NCI-H82 treated with DMSO at 0.1 percent for 48 hours (cell line): ENCODE data around the gene COLEC11.

Experiments
- DNase-seq: peaks from one replicate; lab custom pipeline; 2025; ENCODE audit not compliant: unreplicated experiment; lab: John Stamatoyannopoulos, UW

COLEC11 gene

DNA sequence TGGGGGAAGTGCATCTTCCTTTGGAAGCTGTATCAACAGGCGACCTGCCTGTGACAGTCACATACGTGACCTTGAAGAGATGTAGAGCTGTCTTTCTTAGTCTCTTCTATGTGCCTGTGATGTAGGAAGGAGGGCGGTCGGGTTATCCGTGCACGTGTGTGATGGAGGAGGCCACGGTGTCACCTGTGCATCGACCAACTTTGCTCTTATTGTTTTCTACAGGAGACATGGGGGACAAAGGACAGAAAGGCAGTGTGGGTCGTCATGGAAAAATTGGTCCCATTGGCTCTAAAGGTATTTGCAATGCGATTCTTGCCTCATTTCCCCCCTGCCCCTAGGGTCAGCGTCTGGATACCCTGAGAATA is 42.4 kb downstream of the COLEC11 start:
- DNase-seq: no peak

DNA sequence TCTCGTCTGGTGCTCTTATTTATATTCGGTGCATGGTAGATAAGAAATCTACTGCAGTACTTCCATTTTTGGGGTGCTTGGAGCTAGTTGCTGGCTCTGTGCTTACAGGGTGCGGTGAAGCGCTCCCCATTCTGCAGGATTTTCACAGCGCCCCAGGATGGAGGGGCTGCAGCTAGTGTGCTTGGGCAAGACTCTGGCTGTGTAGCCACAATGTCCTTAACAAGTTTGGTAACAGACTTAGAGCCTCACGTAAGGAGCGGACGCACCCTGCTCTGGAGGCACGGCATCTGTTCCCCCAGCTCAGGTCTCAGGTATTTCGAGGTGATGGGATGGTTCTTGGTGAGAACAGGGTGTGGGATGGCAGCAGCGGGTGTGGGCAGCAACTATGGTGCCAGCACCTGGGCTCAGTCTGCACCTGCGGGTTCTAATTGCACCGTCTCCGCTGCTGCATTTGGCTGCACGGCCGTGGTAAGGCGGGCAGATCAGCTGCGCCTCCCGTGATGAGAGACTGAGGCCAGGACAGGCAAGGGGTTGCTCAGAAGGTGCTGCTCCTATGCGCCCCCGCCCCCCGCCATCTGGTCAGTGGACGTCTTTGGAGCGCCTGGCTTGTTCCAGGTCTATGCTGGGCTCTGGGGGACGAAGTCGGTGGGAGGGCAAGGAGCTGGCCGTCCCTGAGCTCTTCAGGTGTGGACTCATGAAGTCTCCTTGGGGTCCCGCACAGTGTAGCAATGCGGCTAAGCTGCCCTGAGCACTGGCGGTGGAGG is 43.0 kb downstream of the COLEC11 start:
- DNase-seq: no peak

DNA sequence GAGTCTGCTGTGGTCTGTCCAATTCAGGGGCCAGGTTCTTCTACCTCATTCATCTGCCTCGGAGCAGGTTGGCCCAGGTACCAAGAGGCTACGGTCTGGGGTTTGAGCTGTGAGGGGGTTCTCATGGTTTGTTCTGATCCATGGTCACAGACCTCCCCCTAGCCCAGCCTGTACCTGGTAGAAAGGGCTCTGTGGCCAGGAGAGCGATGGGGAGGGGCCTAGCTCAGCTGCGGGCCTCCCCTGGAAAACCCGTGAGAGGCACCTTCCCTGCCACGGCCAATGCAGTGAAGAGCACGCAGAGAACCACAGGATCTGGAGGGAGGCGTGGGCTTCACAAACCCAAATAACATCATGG is 43.5 kb downstream of the COLEC11 start:
- no peak for DNase-seq

DNA sequence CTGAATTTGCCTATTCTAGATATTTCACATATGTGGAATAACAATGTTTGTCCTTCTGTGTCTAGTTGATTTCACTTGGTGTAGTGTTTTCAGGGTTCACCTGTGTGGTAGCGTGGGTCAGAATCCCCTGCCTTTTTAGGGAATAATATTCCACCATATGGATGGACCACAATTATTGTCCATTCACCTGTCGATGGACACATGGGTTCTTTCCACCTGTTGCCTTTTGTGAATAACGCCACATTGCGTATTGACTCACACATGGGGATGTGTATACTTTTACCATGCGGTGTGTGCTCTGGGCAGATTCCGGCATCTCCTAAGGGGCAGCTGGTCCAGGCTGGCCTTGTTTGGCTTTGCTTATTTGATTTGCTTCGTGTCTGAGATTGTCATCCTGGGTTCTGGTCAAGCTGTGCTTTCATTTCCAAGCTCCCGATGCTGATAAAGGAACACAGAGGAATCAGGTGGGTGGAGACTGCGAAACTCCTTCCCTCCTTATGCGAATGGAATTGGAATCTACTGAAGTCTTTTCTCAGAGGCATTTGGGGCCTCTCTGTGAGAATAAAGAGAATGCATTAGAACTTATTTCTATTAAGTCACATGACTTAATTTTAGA is 44.2 kb downstream of the COLEC11 start:
- DNase-seq: no peak

DNA sequence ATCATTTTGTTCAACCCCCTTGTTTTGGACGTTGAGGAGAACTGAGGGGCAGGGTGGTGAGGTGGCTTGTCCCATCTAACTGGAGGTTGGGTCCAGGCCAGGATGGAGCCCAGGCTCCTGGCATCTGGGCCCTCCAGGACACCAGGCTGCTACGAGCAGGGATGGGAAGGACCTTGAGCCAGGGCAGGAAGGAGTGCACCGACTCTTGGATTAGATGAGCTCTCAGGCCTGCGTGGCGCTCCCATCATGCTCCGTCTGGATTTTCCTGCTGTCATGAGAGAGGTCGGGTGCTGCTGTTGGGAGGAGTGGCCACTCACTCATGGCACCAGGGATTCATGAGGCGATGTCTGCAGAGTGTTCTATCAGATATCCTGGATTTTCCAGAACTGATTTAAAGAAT is 44.7 kb downstream of the COLEC11 start:
- DNase-seq: no peak

DNA sequence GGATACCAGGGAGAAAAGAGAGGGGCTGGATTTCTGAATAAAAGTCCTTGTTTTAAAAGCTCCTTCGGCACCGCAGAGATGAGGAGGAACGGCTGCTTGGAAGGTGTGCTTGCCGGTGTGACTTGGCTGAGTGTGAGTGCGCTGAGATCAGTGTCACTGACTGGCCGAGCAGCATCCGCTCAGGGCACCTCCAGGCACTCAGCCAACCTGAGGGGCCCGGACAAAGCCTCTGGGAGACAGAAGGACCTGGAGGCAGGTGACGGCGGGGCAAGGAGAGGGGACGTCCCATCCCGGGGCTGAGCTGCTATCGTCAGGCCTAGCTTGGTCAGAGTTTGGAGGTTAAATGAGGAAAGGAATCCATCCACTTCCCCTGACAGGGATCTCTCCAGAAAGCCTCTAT is 46.3 kb downstream of the COLEC11 start:
- DNase-seq: no peak

DNA sequence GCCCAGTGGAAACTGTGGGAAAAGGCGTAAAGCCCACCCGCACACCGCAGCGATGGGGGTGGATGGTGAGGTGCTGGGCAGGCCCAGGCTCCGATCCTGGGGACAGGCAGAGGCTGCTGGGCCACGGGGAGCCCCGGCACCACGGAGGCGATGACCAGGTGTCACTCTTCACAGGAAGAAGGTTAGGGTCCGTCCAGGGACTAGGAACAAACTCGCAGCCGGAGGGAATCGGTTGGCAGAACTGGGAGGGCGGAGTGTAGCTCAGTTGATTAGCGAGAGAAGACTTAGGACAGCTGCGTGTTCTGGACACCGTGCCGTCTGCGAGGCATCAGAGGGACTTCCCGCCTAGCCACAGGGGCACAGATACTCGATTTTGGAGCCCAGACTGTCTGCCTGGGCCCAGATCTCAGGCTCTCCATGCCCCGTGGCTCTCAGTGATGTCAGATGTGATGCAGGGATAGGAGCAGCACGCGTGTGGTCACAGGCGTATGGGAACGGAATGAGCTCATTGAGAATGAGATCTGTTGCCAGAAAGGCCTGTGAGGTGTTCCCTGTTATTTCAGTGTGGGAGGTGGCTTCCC is 47.0 kb downstream of the COLEC11 start:
- DNase-seq: no peak

DNA sequence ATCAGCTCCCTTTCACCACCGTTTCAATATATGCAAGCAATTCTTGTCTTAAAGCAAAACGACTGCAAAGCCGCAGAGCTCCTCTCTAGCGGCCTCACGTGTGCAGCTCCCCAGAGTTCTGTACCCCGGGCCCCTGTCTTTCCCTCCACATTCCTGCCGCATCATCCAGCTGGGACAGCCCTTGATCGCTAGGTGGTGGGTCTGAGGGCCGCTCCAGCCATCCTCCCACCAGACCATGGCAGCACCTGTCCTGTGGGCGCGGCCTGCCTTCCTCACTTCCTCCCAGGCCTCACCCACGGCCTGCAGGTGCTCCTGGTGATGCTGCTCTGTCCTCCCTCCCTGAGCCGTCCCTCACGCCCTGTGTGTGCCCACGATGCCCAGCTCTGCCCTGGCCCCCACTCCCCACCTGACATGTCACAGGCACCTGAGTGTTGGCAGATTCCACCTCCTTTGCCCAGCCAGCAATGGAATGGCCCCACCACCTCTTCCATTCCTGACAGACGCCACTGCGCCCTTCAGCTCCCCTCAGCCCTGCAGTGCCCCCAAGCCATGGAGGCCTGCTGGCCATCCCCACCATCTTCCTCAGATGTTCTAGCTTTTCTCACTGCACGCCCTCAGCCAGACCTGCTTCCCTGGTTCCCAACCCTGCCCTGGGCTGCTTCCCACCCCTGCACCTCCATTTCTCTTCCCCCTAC is 47.8 kb downstream of the COLEC11 start:
- no peak for DNase-seq

DNA sequence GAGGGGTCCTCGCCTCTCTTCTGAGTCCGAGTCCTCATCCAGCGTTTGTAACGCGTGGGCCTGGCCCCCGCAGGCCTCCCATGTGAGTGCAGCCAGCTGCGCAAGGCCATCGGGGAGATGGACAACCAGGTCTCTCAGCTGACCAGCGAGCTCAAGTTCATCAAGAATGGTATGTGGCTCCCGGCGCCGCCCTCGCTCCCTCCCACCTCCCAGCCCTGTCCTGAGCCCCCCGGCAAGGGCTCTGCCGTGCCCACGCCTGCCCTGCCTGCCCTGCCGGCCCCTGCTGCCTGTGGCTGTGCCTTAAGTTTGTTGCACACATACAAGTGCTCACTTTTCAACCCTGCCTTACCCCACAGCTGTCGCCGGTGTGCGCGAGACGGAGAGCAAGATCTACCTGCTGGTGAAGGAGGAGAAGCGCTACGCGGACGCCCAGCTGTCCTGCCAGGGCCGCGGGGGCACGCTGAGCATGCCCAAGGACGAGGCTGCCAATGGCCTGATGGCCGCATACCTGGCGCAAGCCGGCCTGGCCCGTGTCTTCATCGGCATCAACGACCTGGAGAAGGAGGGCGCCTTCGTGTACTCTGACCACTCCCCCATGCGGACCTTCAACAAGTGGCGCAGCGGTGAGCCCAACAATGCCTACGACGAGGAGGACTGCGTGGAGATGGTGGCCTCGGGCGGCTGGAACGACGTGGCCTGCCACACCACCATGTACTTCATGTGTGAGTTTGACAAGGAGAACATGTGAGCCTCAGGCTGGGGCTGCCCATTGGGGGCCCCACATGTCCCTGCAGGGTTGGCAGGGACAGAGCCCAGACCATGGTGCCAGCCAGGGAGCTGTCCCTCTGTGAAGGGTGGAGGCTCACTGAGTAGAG is 48.7 kb downstream of the COLEC11 start:
- DNase-seq: no peak

DNA sequence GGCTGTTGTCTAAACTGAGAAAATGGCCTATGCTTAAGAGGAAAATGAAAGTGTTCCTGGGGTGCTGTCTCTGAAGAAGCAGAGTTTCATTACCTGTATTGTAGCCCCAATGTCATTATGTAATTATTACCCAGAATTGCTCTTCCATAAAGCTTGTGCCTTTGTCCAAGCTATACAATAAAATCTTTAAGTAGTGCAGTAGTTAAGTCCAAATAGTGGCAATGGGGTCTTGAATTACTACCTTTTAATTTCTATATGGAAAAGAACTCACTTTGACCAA is 49.3 kb downstream of the COLEC11 start:
- no peak for DNase-seq

DNA sequence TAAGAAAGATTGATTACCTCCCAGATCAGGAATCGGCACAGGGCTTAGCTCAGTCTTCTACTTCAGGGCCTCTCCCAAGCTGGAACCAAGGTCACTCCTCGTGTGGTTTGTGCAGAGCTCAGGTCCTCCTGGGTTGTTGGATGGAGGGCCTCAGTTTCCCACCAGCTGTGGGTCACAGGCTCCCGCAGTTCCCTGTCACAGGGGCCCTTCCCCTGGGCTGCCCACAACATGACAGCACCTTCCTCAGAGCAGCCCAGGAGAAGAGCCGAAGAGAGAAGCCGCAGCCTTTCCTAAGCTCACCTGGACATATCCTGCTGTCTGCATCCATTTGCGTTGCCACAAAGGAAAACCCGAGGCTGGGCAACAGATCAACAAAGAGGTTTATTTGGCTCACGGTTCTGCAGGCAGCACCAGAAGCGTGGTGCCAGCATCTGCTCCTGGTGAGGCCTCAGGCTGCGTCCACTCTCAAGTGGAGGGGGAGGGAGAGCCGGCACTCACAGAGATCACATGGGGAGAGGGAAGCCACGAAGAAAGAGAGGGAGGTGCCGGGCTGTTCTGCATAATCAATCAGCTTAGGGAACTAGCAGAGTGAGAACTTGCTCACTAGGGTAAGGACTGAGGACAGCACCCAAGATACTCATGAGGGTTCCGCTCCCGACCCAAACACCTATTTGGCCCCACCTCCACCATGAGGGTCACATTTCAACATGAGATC is 50.1 kb downstream of the COLEC11 start:
- no peak for DNase-seq

DNA sequence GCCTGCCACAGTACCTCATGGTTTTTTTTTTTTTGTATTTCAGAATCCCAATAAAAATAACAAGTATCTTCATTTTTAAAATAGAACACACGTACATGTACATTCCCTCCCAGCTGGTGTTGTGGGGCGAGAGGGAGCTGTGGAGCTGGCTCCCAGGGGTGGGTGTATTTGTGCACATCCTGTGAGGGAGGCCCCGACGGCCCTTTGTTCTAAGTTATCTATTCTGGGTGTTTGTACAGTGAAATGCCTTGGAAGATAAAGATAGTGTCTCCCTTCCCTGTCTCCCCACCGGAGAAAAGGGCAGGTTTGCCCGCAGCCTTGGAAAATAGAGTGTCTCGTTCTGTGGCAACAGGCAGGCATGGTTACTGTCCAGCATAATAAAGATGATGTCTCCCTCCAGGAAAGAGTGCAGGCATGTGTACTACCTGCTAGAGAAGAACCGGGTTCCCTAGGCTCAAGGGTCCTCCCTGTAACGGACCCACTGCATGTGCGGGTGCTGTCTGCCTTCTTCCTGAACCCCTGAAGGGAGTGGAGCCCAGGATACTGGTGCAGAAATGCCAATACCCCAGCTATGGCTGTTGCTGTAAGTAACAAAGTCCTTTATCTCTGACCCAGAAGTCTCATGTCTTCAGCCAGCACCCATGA is 51.0 kb downstream of the COLEC11 start:
- DNase-seq: no peak

DNA sequence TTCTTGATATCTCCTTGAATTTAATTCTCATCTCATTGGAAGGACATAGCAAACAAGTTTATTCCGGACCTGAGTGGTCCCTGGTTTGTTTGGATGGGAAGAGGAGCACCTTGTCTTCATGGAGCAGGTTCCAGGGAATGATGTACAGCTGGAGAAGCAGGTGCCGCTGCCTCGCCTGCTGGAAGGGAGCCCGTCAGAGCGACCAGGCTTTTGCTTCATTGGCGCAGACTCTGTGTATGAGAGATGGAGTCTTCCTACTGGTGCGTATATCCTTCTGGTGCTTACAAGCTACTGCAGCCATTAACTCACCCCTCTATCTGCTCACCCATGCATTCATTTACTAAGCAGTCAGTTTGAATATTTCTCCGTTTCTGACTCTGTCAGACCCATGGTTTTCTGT is 51.5 kb downstream of the COLEC11 start:
- DNase-seq: no peak

DNA sequence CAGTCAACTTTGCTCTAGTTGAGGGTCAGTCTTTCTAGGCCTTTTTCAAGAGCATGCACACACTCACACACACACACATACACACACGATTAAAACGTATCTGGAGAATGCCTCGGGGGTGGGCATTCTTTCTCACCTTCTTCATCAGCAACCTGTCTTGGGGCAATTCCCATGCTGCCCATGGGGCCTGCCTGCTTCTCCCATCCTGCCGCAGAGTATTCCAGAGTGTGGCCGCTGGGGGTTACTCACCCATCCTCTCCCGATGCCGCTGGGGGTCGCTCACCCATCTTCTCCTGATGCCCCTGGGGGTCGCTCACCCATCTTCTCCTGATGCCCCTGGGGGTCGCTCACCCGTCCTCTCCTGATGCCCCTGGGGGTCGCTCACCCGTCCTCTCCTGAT is 52.3 kb downstream of the COLEC11 start:
- no peak for DNase-seq

DNA sequence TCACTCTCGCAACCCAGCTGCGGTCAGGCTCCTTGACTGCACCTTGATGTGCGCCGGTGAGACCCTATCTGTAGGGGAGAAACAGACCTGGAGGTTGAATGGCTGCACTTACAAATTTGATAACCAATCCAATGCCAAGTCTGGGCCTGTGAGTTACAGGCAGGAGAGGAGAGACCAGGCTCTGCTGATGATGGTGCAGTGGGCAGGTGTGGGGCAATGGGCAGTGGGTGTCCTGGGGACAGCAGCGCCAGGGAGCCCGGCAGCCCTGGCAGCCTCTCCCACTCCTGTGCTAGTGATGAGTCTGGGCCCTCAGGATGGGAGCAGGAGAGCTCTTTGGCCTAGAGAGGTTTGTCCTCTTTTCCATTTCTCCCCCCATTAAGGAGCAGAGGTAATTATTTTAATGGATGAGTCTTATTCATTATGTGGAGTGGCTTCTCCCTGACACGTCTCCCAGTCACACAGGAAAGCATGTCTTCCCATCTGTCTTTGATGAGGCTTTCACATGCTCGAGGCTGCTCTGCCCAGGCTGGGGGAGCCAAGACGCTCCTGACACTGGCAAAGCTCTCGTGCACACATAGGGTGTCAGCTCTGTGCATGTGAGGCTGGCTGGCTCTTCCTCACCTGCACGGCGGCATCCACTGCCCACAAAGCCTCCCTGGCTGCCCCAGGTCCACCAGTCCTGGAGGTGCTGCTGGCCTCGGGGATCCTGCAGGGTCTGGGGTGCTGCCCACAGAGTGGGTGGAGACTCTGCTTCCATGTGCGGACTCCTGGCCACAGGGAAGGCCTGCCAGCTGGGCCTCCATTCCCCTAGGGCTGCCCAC is 53.1 kb downstream of the COLEC11 start:
- no peak for DNase-seq

DNA sequence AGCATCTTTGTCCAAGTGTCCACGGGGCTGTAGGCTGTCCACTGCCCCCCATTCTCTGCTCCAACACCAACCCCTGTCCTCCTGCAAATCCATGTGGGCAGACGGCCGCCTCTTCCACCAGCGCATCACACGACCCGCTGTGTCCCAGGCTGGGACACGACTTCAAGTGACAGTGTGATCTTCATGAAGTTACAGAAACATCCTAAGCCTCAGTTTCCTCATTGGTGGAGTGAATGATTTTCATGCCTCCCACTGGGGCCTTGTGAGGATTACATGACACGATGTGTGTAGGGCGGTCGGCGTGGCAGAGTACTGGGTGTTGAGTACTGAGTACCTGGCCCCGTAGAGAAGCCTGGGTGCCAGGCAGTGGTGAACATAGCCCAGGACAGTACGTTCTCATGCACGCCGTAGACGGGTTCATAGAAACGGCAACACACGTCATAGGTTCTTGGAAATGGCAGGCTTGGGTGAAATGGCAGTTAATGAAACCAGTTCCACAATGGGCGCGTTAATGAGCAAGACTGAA is 53.8 kb downstream of the COLEC11 start:
- DNase-seq: no peak

DNA sequence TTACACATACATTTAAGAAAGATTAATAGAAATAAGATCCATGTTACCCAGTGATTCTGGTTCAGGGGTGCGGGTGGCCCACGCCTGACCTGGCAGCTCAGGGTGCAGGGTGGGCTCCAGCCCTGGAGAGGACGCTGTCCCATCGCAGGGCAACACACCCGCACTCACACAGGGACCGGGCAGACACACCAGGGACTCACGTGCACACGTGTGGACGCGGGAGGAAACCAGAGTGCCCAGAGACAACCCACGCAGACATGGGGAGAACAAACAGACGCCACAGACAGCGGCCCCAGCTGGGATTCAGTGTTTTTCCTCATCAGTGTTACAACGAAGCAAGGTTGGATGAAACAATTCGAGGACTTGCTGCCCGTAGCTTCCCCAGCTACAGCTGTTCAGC is 54.7 kb downstream of the COLEC11 start:
- no peak for DNase-seq

DNA sequence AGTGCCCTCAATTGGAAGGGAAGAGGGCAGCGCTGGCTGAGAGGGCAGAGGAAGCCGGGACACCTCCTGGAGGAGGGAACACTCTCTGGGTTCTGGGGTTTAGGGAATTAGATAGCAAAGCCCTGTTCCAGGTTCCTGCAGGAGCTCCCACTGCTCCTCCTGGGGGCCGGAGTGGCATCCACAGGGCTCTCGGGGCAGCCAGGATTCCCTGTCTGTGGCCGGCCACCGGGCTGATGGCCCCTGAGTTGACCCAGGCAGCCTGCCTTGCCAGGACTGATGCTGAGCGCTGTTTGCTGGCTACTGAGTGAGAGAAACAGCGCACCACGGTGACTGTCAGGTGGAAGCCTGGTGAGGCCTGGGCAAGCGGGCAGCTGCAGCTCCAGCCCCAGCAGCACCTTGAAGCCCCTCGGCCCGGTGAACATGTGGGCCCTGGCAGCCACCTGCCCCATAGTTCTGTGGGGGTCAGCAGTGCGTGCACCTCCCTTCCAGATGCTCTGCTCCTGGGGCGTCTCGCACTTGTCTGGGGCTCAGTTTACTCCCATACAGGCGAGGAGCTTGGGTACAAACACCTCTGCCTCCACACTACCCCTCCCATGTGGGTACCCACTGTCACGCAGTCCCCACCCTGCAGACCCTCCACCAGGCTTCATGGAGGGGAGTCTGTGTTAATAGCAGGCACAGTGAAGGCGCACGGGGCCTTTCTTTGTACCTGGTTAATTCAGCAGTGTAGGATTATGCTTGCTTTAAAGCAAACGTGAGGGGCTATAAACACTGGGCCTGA is 55.4 kb downstream of the COLEC11 start:
- DNase-seq: no peak
